HepG2 (cell line): ENCODE measurements around the gene RETREG2. TPM values are rescaled to one million over a fixed set of nuclear protein-coding genes. Genes with fewer than 3 reads are reported as not detected.
A peak's percentile ranks its signal among the peaks of the same experiment; 100 is the strongest.

Experiments
- ATAC-seq: fragments of 200-7000 bp; cut with Tn5 transposase; 3 replicates; pipeline ENCODE4 v1.9.1; 2020; ENCODE audit warnings: mild to moderate bottlenecking, moderate library complexity
- BruUV-seq: library from RNA; stranded (reverse); fragments of 400-500 nt; replicated peaks from 2 replicates; lab custom pipeline; 2021; lab: Mats Ljungman, UMichigan
- CTCF ChIA-PET: fragments of 300-600 bp; formaldehyde crosslinking; extraction: SDS; loops from one replicate; lab custom pipeline; 2021; ENCODE audit warnings: low total read pairs, inconsistent platforms, low intra/inter-chr PET ratio; lab: Yijun Ruan, JAX
- POLR2A ChIA-PET: fragments of 350-600 bp; sonication (Branson Sonifier 250); formaldehyde crosslinking; loops from one replicate; lab custom pipeline; 2020; ENCODE audit warnings: antibody characterized with exemption, inconsistent platforms; lab: Yijun Ruan, JAX
- DNase-seq: peaks from one replicate; pipeline ENCODE4 v3.0.0-alpha.2; 2015; ENCODE audit warnings: low spot score
- FAIRE-seq: peaks from 3 replicates; lab custom pipeline; 2011; peaks lifted over from hg19 to GRCh38; lab: Jason Lieb, UNC
- H2AFZ ChIP-seq: one replicate; pipeline ENCODE4 v1.6.1; 2011; ENCODE audit warnings: low read length, inconsistent platforms
- H3K27ac ChIP-seq: fragments of 300-600 bp; 3 replicates; pipeline ENCODE4 v1.8.0; 2011; ENCODE audit warnings: mixed run types, mild to moderate bottlenecking, mixed read lengths, low read length, inconsistent platforms; ENCODE audit not compliant: insufficient read depth; ENCODE audit errors: extremely low read length
- H3K27me3 ChIP-seq, 2 experiments: fragments of 200-600 bp in 1 of 2; 2 replicates in 1 of 2; 3 replicates in 1 of 2; pipeline versions ENCODE4 v1.6.0 to v1.8.0; 2011; ENCODE audit warnings: low read length in 2 of 2, mild to moderate bottlenecking in 2 of 2, moderate library complexity in 2 of 2, inconsistent platforms in 1 of 2; ENCODE audit not compliant: insufficient read depth in 2 of 2, control insufficient read depth in 1 of 2
- H3K36me3 ChIP-seq, 2 experiments: fragments of 200-600 bp in 1 of 2; replicated peaks in 1 of 2; 2 replicates in 1 of 2; 3 replicates in 1 of 2; pipeline versions ENCODE4 v1.5.1 to v1.8.0; 2011; ENCODE audit warnings: low read length in 2 of 2, inconsistent platforms in 1 of 2; ENCODE audit not compliant: insufficient read depth in 2 of 2, control insufficient read depth in 1 of 2
- H3K4me1 ChIP-seq: 2 replicates; pipeline ENCODE4 v1.5.1; 2012; ENCODE audit warnings: low read length, inconsistent platforms; ENCODE audit not compliant: insufficient read depth
- H3K4me2 ChIP-seq: 2 replicates; pipeline ENCODE4 v1.6.0; 2011; ENCODE audit warnings: low read depth, low read length, inconsistent platforms
- H3K4me3 ChIP-seq, 3 experiments: fragments of 200-600 bp in 1 of 3; sonication (generic), shearing (Covaris generic) in 1 of 3; replicated peaks in 1 of 3; 2 replicates each; pipeline ENCODE4 v1.5.1; 2011 to 2016; ENCODE audit warnings: low read length in 3 of 3, inconsistent platforms in 2 of 3, low read depth in 2 of 3, mild to moderate bottlenecking in 2 of 3, control low read depth in 1 of 3, mixed read lengths in 1 of 3; ENCODE audit not compliant: insufficient read depth in 1 of 3
- H3K79me2 ChIP-seq: one replicate; pipeline ENCODE4 v1.6.1; 2011; ENCODE audit warnings: low read length, inconsistent platforms; ENCODE audit not compliant: insufficient read depth
- H3K9ac ChIP-seq: 2 replicates; pipeline ENCODE4 v1.6.0; 2011; ENCODE audit warnings: mild to moderate bottlenecking, low read depth, low read length, inconsistent platforms; ENCODE audit not compliant: insufficient read depth
- H3K9me3 ChIP-seq: 2 replicates; pipeline ENCODE4 v1.5.1; 2012; ENCODE audit warnings: mild to moderate bottlenecking, low read length
- H4K20me1 ChIP-seq: 2 replicates; pipeline ENCODE4 v1.6.0; 2011; ENCODE audit warnings: inconsistent platforms, mild to moderate bottlenecking, low read length, moderate library complexity; ENCODE audit not compliant: insufficient read depth
- FOXP1 ChIP-seq, 2 experiments: fragments of 450-650 bp in 1 of 2; IDR thresholded peaks; 2 replicates each; pipeline ENCODE4 v1.6.1; 2017 to 2018; ENCODE audit warnings: antibody characterized with exemption in 1 of 2
- GRHL1 ChIP-seq: sonication (generic); formaldehyde crosslinking; conservative IDR thresholded peaks from 2 replicates; pipeline ENCODE4 v1.8.0; 2022; ENCODE audit warnings: missing genetic modification reagents
- JARID2 ChIP-seq: sonication (generic); formaldehyde crosslinking; IDR thresholded peaks from 2 replicates; pipeline ENCODE4 v1.8.1; 2023; ENCODE audit warnings: missing genetic modification reagents, inconsistent platforms; ENCODE audit not compliant: insufficient replicate concordance
- KAT7 ChIP-seq: IDR thresholded peaks from 2 replicates; pipeline ENCODE4 v1.6.1; 2018; ENCODE audit warnings: borderline replicate concordance, missing compliant biosample characterization
- MTERF4 ChIP-seq: sonication (generic); formaldehyde crosslinking; IDR thresholded peaks from 2 replicates; pipeline ENCODE4 v1.8.0; 2023; ENCODE audit warnings: mild to moderate bottlenecking, missing genetic modification reagents
- NFIB ChIP-seq: sonication (generic); formaldehyde crosslinking; IDR thresholded peaks from 2 replicates; pipeline ENCODE4 v1.9.0; 2021; ENCODE audit warnings: missing genetic modification reagents, mild to moderate bottlenecking, borderline replicate concordance
- NR2F2 ChIP-seq: IDR thresholded peaks from 2 replicates; pipeline ENCODE4 v1.6.1; 2012; ENCODE audit warnings: low read depth, inconsistent platforms, borderline replicate concordance
- SNAI1 ChIP-seq: sonication (generic); formaldehyde crosslinking; IDR thresholded peaks from 2 replicates; pipeline ENCODE4 v1.5.0; 2020; ENCODE audit warnings: mild to moderate bottlenecking, missing genetic modification reagents, borderline replicate concordance
- ZFP91 ChIP-seq: sonication (generic); formaldehyde crosslinking; IDR thresholded peaks from 2 replicates; pipeline ENCODE4 v1.9.0; 2022; ENCODE audit warnings: missing genetic modification reagents, mild to moderate bottlenecking, borderline replicate concordance
- ZNF251 ChIP-seq: sonication (generic); formaldehyde crosslinking; IDR thresholded peaks from 2 replicates; pipeline ENCODE4 v1.9.0; 2021; ENCODE audit warnings: mild to moderate bottlenecking, missing genetic modification reagents
- ZNF383 ChIP-seq: sonication (generic); formaldehyde crosslinking; IDR thresholded peaks from 2 replicates; pipeline ENCODE4 v1.4.0; 2020; ENCODE audit warnings: missing genetic modification reagents, mild to moderate bottlenecking, borderline replicate concordance
- WGBS: methylation state at CpG from one replicate; pipeline ENCODE4 v1.1.6; 2017; ENCODE audit warnings: low lambda C conversion rate; 5-methylcytosine and 5-hydroxymethylcytosine counted together
- in situ Hi-C: cut with HindIII; loops from 2 replicates; pipeline ENCODE4 v1.10.0; 2017; ENCODE audit warnings: low pct_unique_long_range_greater_than_20kb; ENCODE audit not compliant: extremely low pct_ligation_motif_present
- intact Hi-C: fragments of 100-400 bp; cut with micrococcal nuclease; formaldehyde crosslinking; loops from one replicate; pipeline ENCODE4 v1.10.0; 2022; ENCODE audit not compliant: unreplicated experiment
- polyA plus RNA-seq, 8 experiments: library from polyadenylated mRNA; depleted of rRNA in 3 of 8; stranded (reverse) in 7 of 8; unstranded in 1 of 8; fragments of >200 nt; fragmentation: Illumina TruSeq in 4 of 8; extraction: Trizol in 4 of 8; gene quantifications; 2 replicates each; pipeline versions ENCODE4 v1.2.1 to v1.2.3, GENCODE V29; 2011 to 2016; ENCODE audit warnings: low read depth in 4 of 8, missing spikeins in 1 of 8, mixed read lengths in 1 of 8; ENCODE audit not compliant: insufficient read depth in 1 of 8
- total RNA-seq, 5 experiments: library from RNA; depleted of rRNA; stranded (reverse); fragments of >200 nt; fragmentation: Illumina TruSeq; extraction: Trizol; gene quantifications; 2 replicates each; pipeline ENCODE4 v1.2.3, GENCODE V29; 2016; ENCODE audit warnings: low read depth in 1 of 5

The RETREG2 gene
- total and polyA plus RNA-seq, 2 of the 13 experiments (the other 11 are each of a cell fraction or from before 2014, with no cell fraction given), result 86.0 to 134 TPM

- no peak for DNase-seq
- no TSS peak for BruUV-seq
- Histone ChIP-seq H3K27ac (no peak overlapping the region), H3K4me2 (no peak overlapping the region), H2AFZ (no peak overlapping the region), H4K20me1 (no peaks in the 10 kb centered on the region), H3K4me1 (peaks cover 17% of the 10 kb centered on the region), H3K79me2 (peaks cover 32% of the 10 kb centered on the region), H3K27me3 (no peaks in the 10 kb centered on the region; a peak in 1 of 5 replicates), H3K9me3 (no peaks in the 10 kb centered on the region), H3K9ac (no peak overlapping the region), H3K4me3 (no peak overlapping the region), H3K36me3 (peaks cover 35 to 64% of the 10 kb centered on the region in 2 experiments)
- POLR2A ChIA-PET, result no interaction called here
- TF ChIP-seq ZNF251 (CRISPR knock-in tag) (no peak), ZFP91 (CRISPR knock-in tag) (0 out of 2 replicates have a peak, but pooled peaks have one; percentile 30)
- 94% methylated on average over 3 of the region's 3 CpGs for WGBS
- in situ Hi-C loops, result no loop called here
- intact Hi-C loops, result no loop called here
- no peak for FAIRE-seq
- no peak for ATAC-seq
- CTCF ChIA-PET, result no interaction called here
Observed at GRCh38 chr2:219225350-219225749, 47.3 kb downstream of the RETREG2 start.

- Histone ChIP-seq H4K20me1 (no peaks in the 10 kb centered on the region), H3K4me1 (peaks cover 39% of the 10 kb centered on the region), H3K9me3 (no peaks in the 10 kb centered on the region), H3K36me3 (peaks cover 33 to 55% of the 10 kb centered on the region in 2 experiments), H3K4me2 (peak overlapping the region; percentile 91), H3K79me2 (peaks cover 51% of the 10 kb centered on the region), H3K4me3 (peak overlapping the region; percentile 91 to 93 (median 93)), H3K27me3 (no peaks in the 10 kb centered on the region; a peak in 1 of 5 replicates), H3K27ac (peak overlapping the region; percentile 81), H2AFZ (no peak overlapping the region), H3K9ac (peak overlapping the region; percentile 91)
- WGBS, result 5% methylated on average over 6 of the region's 7 CpGs
- in situ Hi-C loops (no loop called here), intact Hi-C loops (no loop called here)
- DNase-seq (no peak), ATAC-seq (no peak; the same call in 2 of the 3 replicates), FAIRE-seq (no peak)
- CTCF ChIA-PET, result interaction anchor here (2.3 kb wide), 1 partner anchor 66 kb away, joined by 15 read pairs; no protein-coding TSS in a partner anchor
- POLR2A ChIA-PET, result interaction anchor here (1.0 to 6.6 kb wide), 15 partner anchors 10 to 66 kb away, joined by 3 to 80 read pairs (median 11); partner anchors contain the start of genes ABCB6, CNPPD1, DNAJB2 and GLB1L
- no TSS peak for BruUV-seq
- no peak for TF ChIP-seq SNAI1 (CRISPR knock-in tag)
- TF ChIP-seq GRHL1, result no peak
- TF ChIP-seq FOXP1 (IDR thresholded peaks at IDR 0.05), result no peak
- no peak for TF ChIP-seq FOXP1 (CRISPR knock-in tag; IDR thresholded peaks at IDR 0.05)
- TF ChIP-seq MTERF4, result peak; percentile 56; the same call in 1 of the 2 replicates
- no peak; the same call in 1 of the 2 replicates for TF ChIP-seq KAT7 (CRISPR knock-in tag)
- 0 out of 2 replicates have a peak, but pooled peaks have one; percentile 22 for TF ChIP-seq ZNF383
- peak; percentile 82; the same call in 1 of the 2 replicates for TF ChIP-seq NFIB
- no peak for TF ChIP-seq JARID2
- TF ChIP-seq NR2F2, result no peak
Observed at GRCh38 chr2:219228041-219228910, 50.2 kb downstream of the RETREG2 start.
